Eye (tissue), 1 donor: Measurements from ENCODE around the gene PARD3.
"Not testable (repeated sequence)": the region's sequence is repeated elsewhere in the genome, so short reads cannot be mapped to it uniquely, and the experiment has no call there.

Experiments
- DNase-seq: peaks from one replicate; pipeline ENCODE4 v3.0.0-alpha.2; 2015

The PARD3 gene

DNA sequence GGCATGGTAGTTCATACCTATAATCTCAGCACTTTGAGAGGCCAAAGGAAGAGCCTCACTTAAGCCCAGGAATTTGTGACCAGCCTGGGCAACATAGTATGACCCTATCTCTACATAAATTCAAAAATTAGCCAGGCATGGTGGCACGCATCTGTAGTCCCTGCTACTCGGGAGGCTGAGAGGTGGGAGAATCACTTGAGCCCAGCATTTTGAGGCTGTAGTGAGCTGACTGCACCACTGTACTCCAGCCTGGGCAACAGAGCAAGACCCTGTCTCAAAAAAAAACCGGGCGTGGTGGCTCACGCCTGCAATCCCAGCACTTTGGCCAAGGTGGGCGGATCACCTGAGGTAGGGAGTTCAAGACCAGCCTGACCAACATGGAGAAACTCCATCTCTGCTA, 19.8 kb downstream of the PARD3 start:
- no peak for DNase-seq

DNA sequence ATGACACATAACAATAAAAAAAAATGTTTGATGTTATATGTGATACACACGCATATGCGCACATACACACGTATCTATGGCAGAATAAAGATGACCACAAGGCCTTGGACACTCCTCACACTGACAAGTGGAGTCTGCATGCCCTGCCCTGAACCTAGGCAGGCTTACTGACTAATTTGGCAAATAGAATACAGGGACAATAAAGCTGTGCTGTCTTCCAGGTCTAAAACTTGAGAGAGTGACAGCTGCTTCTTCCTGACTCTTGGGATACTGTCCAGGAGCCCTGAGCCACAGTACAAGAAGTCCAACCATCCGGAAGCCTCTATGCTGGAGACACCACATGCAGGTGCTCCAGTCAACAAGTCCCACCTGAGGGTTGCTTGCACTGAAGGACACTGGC, 20.3 kb downstream of the PARD3 start:
- DNase-seq = no peak

DNA sequence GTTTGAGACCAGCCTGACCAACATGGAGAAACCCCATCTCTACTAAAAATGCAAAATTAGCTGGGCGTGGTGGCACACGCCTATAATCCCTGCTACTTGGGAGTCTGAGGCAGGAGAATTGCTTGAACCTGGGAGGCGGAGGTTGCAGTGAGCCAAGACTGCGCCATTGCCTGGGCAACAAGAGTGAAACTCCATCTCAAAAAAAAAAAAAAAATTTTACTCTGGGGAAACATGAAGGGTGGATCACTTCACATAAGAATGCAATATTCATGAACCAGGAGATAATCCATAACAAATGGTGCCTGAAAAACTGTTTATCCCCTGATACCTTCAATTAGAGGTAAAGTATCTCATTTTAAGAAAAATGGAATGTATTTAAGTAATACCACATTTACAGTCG, 21.5 kb downstream of the PARD3 start:
- not testable (repeated sequence) for DNase-seq

DNA sequence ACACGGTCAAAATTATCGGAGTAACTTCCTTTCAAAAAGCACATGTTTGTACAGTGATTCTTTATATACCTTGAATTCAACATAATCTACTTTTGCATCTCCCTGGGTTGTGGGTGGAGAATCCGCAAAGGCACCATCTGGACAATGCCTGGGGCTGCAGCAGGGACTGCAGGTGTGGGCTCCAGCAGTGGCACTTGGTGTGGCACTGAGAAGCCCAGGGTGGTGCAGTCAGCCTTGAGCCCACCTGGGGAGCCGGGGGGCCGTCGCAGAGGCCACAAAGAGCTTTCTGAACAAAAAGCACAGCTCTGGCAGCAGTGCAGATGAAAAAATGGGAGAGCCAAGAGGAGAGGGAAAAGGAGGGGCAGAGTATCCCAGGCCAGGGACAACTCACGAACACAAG, 22.2 kb downstream of the PARD3 start:
- no peak for DNase-seq

DNA sequence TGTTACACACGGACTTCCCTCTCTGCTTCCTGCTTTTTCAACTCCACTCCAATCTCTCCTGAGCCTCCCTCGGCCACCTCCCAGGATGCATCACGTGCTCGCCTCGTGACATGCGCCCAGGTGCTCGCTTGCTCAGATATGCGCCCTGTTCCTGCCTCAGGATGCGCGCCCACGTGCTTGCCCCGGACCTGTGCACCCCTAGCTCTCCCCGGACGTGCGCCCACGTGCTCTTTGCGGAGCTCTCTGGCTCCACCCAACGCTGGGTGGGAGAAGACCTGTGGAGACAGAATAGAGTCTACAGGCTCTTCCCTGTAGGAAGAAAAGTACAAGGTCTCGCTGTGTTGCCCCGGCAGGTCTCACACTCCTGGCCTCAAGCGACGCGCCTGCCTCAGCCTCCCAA, 23.1 kb downstream of the PARD3 start:
- DNase-seq = no peak

DNA sequence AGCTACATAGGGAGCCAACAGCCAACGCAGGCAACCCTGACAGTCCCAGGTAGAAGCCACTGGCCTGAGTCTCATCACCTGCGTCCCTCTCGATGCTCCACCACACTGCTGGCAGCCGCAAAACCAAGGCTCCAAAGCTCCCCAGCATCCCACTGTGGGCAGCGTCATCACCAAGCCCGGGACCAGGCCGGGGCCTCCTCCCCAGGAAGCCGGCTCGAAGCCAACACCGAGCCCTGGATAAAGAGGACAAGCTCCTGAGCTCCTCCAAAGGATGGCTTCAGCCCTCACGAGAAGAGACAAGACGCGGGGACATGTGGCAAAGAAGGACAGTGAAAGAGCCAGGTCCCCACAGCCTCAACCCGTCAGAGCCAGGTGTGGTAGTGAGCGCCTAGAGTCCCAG, 23.9 kb downstream of the PARD3 start:
- no peak for DNase-seq

DNA sequence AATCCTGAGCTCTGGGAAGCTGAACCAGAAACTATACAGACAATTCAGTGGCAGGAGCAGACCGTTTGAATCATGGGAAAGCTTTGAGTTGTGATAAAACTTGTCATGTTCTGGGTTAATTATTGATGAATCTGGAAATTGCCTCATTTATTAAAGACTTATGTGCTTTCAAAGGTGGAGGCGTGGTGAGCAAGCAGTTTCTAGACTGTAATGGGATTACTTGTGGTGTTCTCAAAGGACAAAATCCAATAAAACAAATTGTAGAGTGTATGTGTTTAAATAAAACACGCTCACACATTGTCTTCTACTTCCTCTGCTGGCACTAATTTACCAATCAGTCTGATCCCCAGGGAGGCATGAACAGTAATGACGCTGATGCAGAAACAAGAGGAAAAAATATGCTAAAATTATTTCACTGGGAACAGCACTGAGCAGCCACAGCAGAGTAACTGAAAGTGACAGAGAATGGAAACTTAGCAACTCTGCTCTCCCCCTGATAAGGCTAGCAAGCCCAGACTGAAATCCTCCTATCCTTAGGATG, 25.1 kb downstream of the PARD3 start:
- peak; percentile 54 for DNase-seq

DNA sequence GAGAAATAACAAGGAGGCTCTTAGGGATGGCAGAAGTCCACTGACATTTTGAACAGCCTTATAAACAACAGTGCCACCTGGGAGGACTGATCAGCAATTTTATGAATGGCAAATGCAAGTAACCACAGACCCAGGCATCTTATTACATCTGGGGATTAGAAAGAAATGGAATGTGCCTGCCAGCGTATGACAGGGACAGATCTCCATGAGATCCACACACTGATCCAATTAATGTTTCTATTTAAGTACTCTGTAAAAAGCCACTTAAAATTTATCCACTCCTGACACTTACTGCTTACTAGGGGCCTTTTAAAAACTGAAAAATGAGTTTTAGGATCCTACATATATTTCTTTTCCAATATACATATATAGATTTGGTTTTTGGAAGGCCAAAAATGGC, 28.6 kb downstream of the PARD3 start:
- DNase-seq = peak; percentile 43

DNA sequence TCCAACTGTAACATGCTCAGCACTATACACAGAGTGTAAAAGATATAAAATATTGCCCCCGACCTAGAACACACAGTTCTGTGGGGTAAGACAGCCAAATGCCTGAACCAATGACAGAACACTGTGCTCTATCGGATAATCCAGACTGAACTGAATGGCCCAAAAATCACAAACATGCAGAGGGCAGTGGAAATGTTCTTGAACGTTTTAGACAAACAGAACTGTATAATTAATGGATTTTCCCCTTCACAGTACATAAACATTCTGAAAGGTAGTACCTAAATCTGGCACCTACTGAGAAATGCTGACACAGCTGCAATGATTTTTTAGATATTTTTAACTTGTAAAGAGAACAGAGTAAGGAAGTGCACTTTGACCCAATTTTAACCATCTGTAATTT, 33.4 kb downstream of the PARD3 start:
- no peak for DNase-seq

DNA sequence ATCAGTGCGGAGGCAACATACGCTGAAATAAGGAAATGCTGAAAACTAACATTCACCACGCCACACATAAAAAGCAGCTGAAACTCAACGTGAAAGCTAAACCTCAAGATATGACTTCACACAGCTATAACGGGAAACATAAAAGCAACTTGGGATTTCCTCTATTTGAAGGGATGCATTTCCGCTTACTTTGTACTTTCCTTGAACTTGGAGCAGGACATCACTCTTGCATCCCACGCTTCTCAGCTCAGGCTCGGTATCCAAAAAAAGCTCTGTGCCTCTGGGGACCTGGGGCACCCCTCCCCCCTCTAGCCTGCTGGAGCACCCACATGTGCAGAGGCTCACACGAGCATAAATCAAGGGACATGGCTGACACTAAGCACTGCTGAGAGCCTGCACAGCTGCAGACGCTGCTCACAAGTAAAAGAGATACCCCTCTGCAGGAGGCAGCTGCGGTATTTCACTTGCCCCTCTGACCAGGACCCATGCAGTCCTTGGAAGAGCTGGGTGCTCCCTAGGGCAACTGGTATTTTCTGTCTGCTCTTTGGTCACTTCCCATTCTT, 34.2 kb downstream of the PARD3 start:
- DNase-seq = peak; percentile 65

DNA sequence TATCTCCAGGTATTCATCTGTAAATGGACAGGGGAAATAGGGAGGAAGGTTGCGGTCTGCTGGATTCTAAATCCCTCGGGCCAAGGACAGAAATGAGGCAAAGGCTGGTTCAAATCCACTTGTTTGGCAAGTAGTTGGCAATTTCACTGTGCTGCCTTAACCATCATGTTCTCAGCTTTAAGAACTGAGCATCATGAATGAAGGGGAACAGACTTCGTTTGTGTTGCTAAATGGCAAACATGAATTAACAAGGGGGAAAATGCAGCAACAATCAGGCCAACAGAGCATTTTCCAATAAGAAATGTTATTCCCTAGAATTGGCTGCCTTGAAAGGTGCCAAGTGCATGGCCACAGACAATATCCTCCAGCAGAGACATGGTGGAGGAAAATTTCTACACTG, 36.9 kb downstream of the PARD3 start:
- no peak for DNase-seq

DNA sequence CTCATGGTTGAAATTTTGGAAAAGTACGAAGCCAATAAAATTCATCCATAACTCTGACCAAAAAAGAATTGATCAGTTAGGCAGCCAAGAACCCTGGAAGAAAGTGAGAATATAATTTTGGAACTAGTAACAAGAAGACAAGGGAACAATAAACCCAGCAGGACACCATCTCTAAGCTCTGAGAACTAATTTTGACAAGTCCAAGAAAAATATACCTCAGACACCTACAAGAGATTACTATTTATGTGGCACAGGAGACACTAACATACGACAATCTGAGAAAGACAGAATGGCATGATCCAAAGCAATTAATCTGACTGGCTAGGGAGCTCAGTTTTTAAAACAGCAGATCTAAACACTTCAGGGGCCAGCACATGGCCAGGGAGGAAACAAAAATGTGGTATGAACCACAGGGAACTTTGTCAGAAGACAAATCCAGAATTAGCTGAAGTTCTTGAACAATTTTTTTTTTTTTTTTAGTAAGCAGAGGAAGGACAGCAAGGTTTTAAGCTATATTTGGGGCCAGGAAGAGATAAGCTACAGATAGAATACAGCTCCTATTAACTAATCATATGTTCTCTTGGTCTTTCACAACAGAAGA, 38.9 kb downstream of the PARD3 start:
- DNase-seq = no peak

DNA sequence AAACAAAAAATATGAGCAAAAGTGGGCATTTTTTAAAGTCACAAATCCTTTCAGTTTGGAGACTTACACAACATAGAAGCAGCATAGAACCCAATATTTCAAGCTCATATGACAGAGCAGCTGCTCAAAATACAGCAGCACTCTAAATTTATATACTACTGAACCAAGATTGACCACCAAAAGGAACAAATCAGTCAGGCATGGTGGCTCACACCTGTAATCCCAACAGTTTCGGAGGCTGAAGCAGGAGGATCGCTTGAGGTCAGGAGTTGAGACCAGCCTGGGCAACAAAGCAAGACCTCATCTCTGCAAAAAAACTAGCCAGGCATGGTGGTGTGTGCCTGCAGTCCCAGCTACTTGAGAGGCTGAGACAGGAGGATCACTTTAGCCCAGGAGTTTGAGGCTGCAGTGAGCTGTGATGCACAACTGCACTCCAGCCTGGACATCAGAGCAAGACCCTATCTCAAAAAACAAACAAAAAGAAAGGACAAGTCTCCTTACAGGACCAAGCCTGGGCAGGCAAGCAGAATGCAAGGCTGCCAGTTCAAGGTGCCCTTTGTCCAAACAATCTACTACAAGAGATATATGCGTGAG, 40.0 kb downstream of the PARD3 start:
- DNase-seq = no peak

DNA sequence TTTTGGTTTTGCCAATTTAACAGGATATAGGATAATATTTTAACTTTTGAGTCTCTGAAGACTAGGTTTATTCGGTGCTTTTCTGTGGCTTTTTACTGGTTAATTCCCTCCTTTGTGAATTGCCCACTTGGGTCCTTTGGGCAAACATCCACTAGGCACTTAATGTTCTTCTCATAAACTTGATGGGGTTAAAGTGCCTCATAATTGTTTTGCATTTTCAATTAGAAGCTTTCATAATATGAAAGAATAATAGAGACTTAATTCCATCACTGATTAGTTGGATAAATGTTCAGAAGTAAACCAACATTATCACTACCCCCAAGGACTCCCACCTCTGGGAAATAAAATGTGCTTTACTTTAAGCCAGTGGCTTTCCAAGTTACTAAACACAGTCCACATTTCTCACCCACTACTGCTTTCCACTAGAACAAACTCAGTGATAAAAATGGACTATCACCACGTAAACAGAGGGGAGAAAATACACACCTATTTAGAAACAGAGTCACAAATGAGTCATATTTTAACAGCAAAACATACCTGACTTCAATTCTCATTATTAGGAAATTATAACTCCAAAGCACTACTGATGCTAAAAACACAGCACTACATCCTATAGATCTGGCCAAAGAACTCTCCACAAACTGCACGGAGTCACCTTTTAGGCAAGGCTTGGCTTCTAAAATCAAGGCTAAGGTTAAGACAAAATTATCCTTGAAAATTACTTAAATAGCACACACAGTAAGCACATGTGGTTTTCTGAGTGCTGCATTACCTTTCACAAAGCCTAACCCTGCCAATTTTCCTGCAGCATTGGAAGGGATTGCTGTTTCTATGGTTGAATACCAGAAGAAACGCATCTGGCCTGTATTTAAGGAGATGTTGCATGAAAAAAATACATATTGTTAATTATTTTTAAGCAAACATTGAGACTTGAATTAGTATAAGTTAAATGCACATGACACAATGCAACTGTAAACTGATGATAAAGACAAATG, 41.2 kb downstream of the PARD3 start:
- no peak for DNase-seq

DNA sequence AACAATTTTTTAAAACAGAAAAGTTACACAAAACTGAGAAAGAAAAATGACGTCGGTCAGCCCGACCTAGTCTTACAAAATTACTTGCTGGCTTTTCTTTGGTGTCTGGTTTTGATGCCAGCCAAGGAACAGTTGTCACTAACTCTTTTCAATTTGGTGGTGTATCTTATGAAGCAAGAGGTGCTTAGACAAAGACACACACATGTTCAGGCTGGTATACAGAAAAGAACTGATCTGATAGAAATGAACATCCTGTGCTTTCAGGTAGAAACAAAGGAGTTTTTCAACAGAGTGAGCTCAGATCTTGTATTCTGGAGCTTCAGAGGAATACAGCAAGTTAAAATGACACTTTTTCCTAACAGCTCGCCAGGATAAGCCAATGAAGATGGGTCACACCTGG, 43.6 kb downstream of the PARD3 start:
- no peak for DNase-seq

DNA sequence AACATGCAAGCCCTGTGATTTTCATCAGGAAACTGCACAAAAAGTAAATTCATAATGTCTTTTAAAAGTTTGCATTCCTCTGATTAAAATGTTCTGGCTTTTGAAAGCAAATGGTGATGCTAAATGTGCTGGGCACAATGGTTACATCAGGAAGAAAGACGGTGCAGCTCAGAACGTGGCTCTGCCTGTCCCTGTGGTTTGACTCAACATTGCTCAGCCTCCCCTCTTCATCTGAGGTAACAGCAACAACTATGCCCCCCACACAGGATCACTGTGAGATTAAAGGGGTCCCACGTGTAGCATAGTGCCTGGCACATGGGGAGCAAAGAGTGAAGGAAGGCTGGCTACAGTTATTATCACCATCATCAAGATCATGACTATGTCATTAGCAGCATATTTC, 44.0 kb downstream of the PARD3 start:
- no peak for DNase-seq

DNA sequence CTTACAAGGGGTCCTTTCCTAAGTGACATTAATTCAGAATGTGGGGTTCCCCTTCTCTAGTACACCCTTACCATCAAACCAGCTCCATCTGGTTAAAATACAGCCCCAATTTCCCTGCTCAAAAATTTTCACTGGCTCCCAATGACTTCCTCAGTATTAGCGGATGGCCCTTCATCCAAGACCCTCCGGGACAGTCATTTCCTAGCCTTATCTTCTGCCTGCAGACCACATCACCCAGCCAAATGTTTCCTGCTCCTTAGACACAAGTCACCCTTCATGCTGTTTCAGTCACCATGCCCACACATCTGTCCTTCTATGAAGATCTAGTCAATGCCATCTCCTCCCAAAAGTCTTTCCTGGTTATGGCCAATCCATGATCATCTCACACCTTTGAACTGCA, 45.2 kb downstream of the PARD3 start:
- DNase-seq = no peak

DNA sequence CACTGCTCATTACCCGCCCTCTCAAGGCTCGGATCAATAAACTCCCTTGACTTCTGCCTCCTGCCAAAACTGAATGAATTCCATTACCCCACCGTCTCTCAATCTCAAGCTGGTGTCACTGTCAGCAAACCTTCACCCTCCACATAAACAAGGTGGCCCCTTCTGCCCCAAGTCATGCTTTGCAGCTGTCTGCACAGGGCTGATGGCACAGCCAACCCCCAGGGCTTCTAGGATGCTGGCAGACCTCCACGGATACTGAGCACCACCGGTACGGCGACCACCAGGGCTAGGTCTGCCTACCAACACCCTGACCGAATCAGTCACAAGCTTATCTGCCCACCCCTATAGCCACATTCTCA, 46.1 kb downstream of the PARD3 start:
- no peak for DNase-seq

DNA sequence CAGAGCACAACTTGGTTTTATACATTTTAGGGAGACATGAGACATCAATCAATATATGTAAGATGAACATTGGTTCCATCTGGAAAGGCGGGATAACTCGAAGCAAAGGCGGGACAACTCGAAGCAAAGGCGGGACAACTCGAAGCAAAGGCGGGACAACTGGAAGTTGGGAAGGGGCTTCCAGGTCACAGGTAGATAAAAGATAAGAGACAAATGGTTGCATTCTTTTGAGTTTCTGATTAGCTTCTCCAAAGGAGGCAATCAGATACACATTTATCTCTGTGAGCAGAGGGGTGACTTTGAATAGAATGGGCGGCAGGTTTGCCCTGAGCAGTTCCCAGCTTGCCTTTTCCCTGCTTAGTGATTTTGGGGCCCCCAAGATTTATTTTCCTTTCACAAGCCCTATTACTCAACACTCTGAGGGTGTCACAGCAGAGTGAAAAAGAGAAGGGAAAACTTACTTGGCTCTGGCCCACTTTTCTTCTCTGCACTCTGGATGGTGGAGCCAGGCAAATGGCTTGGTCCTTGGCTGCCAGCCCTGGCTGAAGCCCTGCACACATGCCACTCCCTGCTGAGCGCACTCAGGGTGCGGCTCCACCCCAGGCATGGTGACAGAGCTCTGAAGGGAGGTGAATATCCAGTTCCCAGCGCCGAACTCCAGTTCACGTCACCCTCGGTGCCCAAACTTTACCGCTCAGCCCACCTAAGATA, 46.7 kb downstream of the PARD3 start:
- no peak for DNase-seq

DNA sequence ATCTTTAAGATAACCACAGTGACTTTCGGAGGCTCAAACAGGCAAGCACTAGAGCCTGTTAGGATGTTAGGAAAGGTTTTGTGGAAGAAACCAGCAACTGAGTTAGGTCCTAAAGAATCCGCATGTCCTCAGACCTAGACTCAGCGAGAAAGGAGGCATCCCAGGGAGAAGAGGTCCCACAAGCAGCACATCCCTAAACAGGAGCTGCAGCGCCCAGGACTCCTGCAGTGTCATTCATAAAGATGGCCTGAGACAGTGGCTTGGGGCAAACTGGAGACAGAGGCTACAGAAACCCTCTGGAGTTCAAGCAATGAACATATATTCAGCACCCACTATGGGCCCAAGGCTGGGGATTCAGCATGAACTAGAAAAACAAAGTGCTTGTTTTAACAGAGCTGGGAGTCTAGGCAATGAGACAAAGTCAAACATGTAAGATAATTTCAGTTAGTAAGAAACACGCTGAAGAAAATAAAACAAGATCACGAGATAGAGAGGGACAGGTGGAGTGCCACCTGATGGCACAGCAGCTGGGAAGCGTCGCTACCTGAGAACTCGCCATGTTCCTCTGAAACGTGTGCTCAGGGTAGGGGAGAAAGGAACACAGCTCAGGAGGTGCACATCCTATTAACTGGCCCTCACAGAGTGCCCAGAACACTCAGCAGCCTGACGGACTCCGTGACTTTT, 48.1 kb downstream of the PARD3 start:
- DNase-seq = no peak

DNA sequence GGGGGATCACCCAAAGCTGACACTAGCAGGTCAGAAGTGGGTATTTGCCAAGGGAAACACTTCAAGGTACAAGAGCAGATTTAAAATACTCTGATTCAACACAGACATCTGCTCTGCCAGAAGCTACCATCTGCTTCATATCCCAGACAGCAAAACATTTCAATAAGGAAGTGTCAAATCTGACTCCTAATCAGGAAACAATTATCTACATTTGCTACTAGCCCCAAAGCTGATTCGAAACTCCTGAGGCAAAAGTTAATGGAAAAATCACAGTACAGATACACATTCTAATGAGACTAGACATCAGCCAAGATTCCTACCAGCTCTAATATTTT, 48.9 kb downstream of the PARD3 start:
- no peak for DNase-seq

DNA sequence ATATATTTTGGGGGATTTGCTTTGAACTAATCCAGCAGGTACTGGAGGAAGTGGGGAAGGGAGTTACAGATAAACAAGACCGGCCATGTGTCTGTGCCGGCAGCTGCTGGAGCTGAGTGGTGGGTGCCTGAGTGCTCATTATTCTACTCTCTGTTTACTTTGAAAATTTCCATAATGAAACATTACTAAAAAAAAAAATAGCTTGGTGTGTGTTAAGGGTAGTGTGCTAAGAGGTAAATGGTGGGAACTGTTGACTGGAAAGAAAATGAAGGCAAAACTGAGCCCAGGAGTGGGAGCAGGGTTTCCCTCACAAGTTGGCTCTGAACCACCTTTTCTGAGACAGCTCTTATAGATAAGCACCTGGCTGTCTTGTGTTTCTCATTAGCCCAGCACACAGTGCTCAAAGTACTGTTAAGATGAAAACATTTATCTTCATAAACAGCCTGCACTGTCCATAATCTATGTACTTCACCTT, 50.6 kb downstream of the PARD3 start:
- no peak for DNase-seq
